ENCODE measurements around the gene CFAP99. TPM values are rescaled to one million over a fixed set of nuclear protein-coding genes. Genes with fewer than 3 reads are reported as not detected.

Gene CFAP99
- total and polyA plus RNA-seq, 2 of the 8 experiments (the other 6 are each of a cell fraction or from before 2014, with no cell fraction given) = not detected

GRCh38 chr4:2415213-2415612 is 3.5 kb upstream of the CFAP99 start:
- DNase-seq (ENCODE audit: low read depth in 1 of 2, low spot score in 2 of 2) (no peak), FAIRE-seq (no peak)
- Histone ChIP-seq H3K79me2 (ENCODE audit: control insufficient read depth in 1 of 2, insufficient read depth in 2 of 2, low read length in 2 of 2) (no peaks in the 10 kb centered on the region), H3K18ac (ENCODE audit: extremely low read depth, low read length) (no peak overlapping the region), H3K4me2 (ENCODE audit: insufficient read depth in 1 of 2, low read depth in 2 of 2, low read length in 2 of 2) (no peak overlapping the region), H3K9ac (replicated peaks in 1 of 4; ENCODE audit: extremely low read depth in 1 of 4, low read depth in 3 of 4, low read length in 3 of 4) (no peak overlapping the region), H4K91ac (replicated peaks; ENCODE audit: insufficient read length, low read length) (no peak overlapping the region), H2BK12ac (ENCODE audit: low read depth, low read length) (no peak overlapping the region), H3K4me3 (ENCODE audit: extremely low read depth in 1 of 4, insufficient read depth in 2 of 4, low read depth in 3 of 4, low read length in 4 of 4) (no peak overlapping the region), H3K27ac (ENCODE audit: low read depth, low read length) (no peak overlapping the region), H2BK15ac (ENCODE audit: low read length) (no peak overlapping the region), H3K56ac (replicated peaks; ENCODE audit: insufficient read length, low read depth, low read length) (no peak overlapping the region), H3K4ac (replicated peaks; ENCODE audit: insufficient read length, low read depth, low read length) (no peak overlapping the region), H4K20me1 (replicated peaks in 1 of 2; ENCODE audit: control insufficient read depth in 1 of 2, insufficient read depth in 2 of 2, low read length in 2 of 2) (peaks cover 2 to 9% of the 10 kb centered on the region in 2 experiments), H3K23ac (ENCODE audit: insufficient read length) (no peak overlapping the region), H4K8ac (ENCODE audit: extremely low read depth, insufficient read depth, low read length) (no peak overlapping the region), H3K79me1 (ENCODE audit: low read depth, low read length) (0 out of 2 replicates have a peak, but pooled peaks cover 2% of the 10 kb centered on the region), H3K14ac (ENCODE audit: insufficient read length) (no peak overlapping the region), H3K4me1 (replicated peaks in 1 of 4; ENCODE audit: control insufficient read depth in 3 of 4, insufficient read depth in 4 of 4, low read length in 3 of 4) (peaks cover 12 to 41% (median 31%) of the 10 kb centered on the region in 4 experiments), H2AFZ (ENCODE audit: low read length) (no peak overlapping the region), H4K5ac (ENCODE audit: insufficient read length, low read depth, low read length) (no peak overlapping the region), H2BK5ac (ENCODE audit: low read depth, low read length) (no peak overlapping the region), H3K9me3 (ENCODE audit: insufficient read depth in 2 of 2, low read depth in 1 of 2, low read length in 1 of 2) (no peaks in the 10 kb centered on the region), H2BK20ac (ENCODE audit: low read length) (no peak overlapping the region), H2BK120ac (replicated peaks; ENCODE audit: low read depth, low read length) (no peak overlapping the region), H2AK5ac (ENCODE audit: low read depth, low read length) (no peak overlapping the region), H3K36me3 (ENCODE audit: control insufficient read depth in 2 of 4, insufficient read depth in 4 of 4, low read length in 3 of 4) (no peaks in the 10 kb centered on the region), H3K27me3 (replicated peaks in 1 of 4; ENCODE audit: control insufficient read depth in 3 of 4, extremely low read depth in 1 of 4, insufficient read depth in 3 of 4, low read length in 3 of 4) (peaks cover 30 to 61% (median 51%) of the 10 kb centered on the region in 4 experiments), H3K23me2 (ENCODE audit: low read depth, low read length) (peaks cover 25% of the 10 kb centered on the region)
- ChIA-PET CTCF (ENCODE audit: partially characterized antibody) (interaction anchor here (0.7 to 2.3 kb wide), 11 partner anchors 9 to 197 kb away, joined by 3 to 13 read pairs (median 5); no protein-coding TSS in a partner anchor), POLR2A (ENCODE audit: partially characterized antibody) (interaction anchor here (1.1 to 1.9 kb wide), 3 partner anchors 13 to 111 kb away, joined by 3 to 5 read pairs (median 5); no protein-coding TSS in a partner anchor)
- 90% methylated on average over 3 of the region's 3 CpGs; no CpG with 5 or more reads in 1 of the 2 experiments for WGBS, 2 experiments (ENCODE audit: extremely low coverage in 1 of 2, insufficient coverage in 1 of 2, insufficient read length in 1 of 2, insufficient replicate concordance in 2 of 2, low coverage in 1 of 2, low lambda C conversion rate in 2 of 2, missing lambda C conversion rate in 1 of 2)
- TF ChIP-seq, protein P1, sequence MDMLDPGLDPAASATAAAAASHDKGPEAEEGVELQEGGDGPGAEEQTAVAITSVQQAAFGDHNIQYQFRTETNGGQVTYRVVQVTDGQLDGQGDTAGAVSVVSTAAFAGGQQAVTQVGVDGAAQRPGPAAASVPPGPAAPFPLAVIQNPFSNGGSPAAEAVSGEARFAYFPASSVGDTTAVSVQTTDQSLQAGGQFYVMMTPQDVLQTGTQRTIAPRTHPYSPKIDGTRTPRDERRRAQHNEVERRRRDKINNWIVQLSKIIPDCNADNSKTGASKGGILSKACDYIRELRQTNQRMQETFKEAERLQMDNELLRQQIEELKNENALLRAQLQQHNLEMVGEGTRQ (IDR thresholded peaks at IDR 0.05; ENCODE audit: low read length) = no peak
- TF ChIP-seq JUN (IDR thresholded peaks at IDR 0.05; ENCODE audit: low read depth, low read length) = no peak
- TF ChIP-seq, protein P2, sequence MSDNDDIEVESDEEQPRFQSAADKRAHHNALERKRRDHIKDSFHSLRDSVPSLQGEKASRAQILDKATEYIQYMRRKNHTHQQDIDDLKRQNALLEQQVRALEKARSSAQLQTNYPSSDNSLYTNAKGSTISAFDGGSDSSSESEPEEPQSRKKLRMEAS (IDR thresholded peaks at IDR 0.05) = no peak
- no peak for TF ChIP-seq YY1 (IDR thresholded peaks at IDR 0.05; ENCODE audit: low read depth, low read length)
- no peak for TF ChIP-seq MAFK (IDR thresholded peaks at IDR 0.05; ENCODE audit: low read depth, low read length)
- no peak for TF ChIP-seq JUND (IDR thresholded peaks at IDR 0.05; ENCODE audit: low read length)

Data from H1 (cell line).